ENCODE data around the gene CD300LF. TPM values are rescaled to one million over a fixed set of nuclear protein-coding genes. Genes with fewer than 3 reads are reported as not detected.

CD300LF gene
- polyA plus RNA-seq, 3 donors = 112 to 184 (median 175) TPM

DNA sequence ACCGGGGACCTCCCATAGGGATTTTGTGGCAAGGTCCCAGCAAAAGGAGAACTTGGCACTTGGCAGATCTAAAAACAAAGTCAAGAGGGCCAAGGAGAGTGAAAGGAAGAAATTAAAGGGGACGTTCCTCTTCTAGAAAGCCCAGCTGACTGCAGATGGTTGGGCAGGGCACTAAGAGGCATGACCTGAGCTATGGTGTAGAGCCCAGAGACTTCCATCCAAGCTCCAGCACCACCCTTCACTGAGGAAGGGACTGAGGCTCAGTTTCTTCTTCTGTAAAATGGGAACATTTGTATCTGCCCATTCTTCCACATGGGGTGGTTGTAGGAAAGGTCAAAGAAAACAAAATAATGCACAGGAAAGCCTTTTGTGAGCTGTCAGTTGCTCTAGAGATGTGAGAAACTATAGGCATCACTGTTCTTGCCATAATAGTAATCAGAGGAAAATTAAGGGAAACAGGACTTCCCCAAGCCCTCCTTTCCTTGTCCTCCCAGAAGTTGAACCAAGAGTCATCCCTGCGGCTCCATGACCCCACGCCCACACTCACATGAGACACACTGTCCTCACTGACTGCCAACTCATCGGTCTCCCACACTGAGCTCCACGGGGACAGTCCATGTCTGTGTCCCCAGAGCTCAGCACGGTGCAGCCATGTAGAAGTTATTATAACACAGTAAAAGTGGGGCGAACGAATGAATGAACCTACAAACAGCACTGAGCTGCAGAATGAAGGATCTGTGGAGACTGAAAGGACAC is 10.4 kb downstream of the CD300LF start:
- Histone ChIP-seq H3K9me3 (replicated peaks in 1 of 2; ENCODE audit: control insufficient read depth in 1 of 2, insufficient read depth in 1 of 2, low read length in 2 of 2) (no peaks in the 10 kb centered on the region), H2AFZ (ENCODE audit: insufficient read depth, low read depth, low read length, poor library complexity, severe bottlenecking) (no peak overlapping the region), H3K4me2 (replicated peaks; ENCODE audit: extremely low read depth, low read length, poor library complexity, severe bottlenecking) (no peak overlapping the region), H3K36me3 (replicated peaks in 1 of 2; ENCODE audit: control insufficient read depth in 1 of 2, insufficient read depth in 2 of 2, low read length in 2 of 2) (peaks cover 79 to 92% of the 10 kb centered on the region in 2 donors), H3K4me1 (ENCODE audit: control insufficient read depth in 1 of 2, insufficient read depth in 2 of 2, low read length in 2 of 2) (peaks cover 25 to 44% of the 10 kb centered on the region in 2 donors), H3K27me3 (ENCODE audit: control insufficient read depth in 2 of 2, insufficient read depth in 2 of 2, low read length in 2 of 2) (no peaks in the 10 kb centered on the region), H4K20me1 (ENCODE audit: insufficient read depth, low read length) (peaks cover 98% of the 10 kb centered on the region), H3K79me2 (ENCODE audit: insufficient read depth, low read length) (peaks cover 82% of the 10 kb centered on the region), H3K4me3 (replicated peaks in 1 of 3; ENCODE audit: low read depth in 2 of 3, low read length in 3 of 3) (no peak overlapping the region), H3K27ac (ENCODE audit: low read depth in 1 of 2, low read length in 2 of 2) (peak overlapping the region in 1 of 2 donors; percentile 55), H3K9ac (ENCODE audit: insufficient read depth, low read length, poor library complexity, severe bottlenecking) (no peak overlapping the region)
- intact Hi-C loops (cut with micrococcal nuclease) = no loop called here
- peak overlapping the region in 6 of 7 donors; percentile 35 to 82 (median 62) for H3K27ac Mint-ChIP-seq
- H3K27me3 Mint-ChIP-seq (ENCODE audit: low read depth in 3 of 3) = peaks cover 0 to 3% (median 0%) of the 10 kb centered on the region in 3 donors
- H3K4me3 Mint-ChIP-seq = no peak overlapping the region
- no peak for DNase-seq
- H3K9me3 Mint-ChIP-seq = peaks cover 0 to 2% (median 0%) of the 10 kb centered on the region in 7 donors
- no peak for TF ChIP-seq CTCF (IDR thresholded peaks at IDR 0.05)
- H3K4me1 Mint-ChIP-seq = peaks cover 50% of the 10 kb centered on the region
- 80% methylated on average over 6 of the region's 9 CpGs for WGBS (ENCODE audit: insufficient coverage)
- peaks cover 85 to 99% of the 10 kb centered on the region in 2 donors for H3K36me3 Mint-ChIP-seq

DNA sequence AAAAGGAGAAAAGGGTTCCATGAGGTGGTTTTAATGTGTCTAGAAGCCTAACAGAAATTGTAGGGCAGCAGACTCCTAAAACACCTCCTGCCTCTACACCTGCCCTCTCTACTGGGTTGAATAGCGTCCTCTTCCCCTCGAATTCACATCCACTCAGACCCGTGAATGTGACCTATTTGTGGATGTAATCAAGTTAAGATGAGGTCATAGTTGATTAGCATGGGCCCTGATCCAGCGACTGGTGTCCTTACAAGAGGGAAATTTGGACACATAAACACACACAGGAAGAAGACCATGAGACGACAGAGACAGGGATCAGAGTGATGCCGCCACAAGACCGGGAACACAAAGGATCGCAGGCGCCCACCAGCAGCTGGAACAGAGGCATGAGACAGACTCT is 13.5 kb downstream of the CD300LF start:
- no peak overlapping the region for H3K27ac ChIP-seq (ENCODE audit: low read depth in 1 of 2, low read length in 2 of 2)
- H3K36me3 Mint-ChIP-seq = peaks cover 88 to 99% of the 10 kb centered on the region in 2 donors
- no peak for DNase-seq
- 97% methylated on average over 6 of the region's 9 CpGs for WGBS (ENCODE audit: insufficient coverage)
- H3K4me2 ChIP-seq (replicated peaks; ENCODE audit: extremely low read depth, low read length, poor library complexity, severe bottlenecking) = no peak overlapping the region
- peaks cover 88 to 97% of the 10 kb centered on the region in 2 donors for H3K36me3 ChIP-seq (replicated peaks in 1 of 2; ENCODE audit: control insufficient read depth in 1 of 2, insufficient read depth in 2 of 2, low read length in 2 of 2)
- H3K27me3 Mint-ChIP-seq (ENCODE audit: low read depth in 3 of 3) = peaks cover 0 to 6% (median 0%) of the 10 kb centered on the region in 3 donors
- no peak overlapping the region for H2AFZ ChIP-seq (ENCODE audit: insufficient read depth, low read depth, low read length, poor library complexity, severe bottlenecking)
- peaks cover 71% of the 10 kb centered on the region for H3K79me2 ChIP-seq (ENCODE audit: insufficient read depth, low read length)
- no peaks in the 10 kb centered on the region for H3K27me3 ChIP-seq (ENCODE audit: control insufficient read depth in 2 of 2, insufficient read depth in 2 of 2, low read length in 2 of 2)
- no peak overlapping the region for H3K9ac ChIP-seq (ENCODE audit: insufficient read depth, low read length, poor library complexity, severe bottlenecking)
- peaks cover 50% of the 10 kb centered on the region for H3K4me1 Mint-ChIP-seq
- intact Hi-C loops (cut with micrococcal nuclease) = no loop called here
- peaks cover 0 to 4% of the 10 kb centered on the region in 2 donors for H3K9me3 ChIP-seq (replicated peaks in 1 of 2; ENCODE audit: control insufficient read depth in 1 of 2, insufficient read depth in 1 of 2, low read length in 2 of 2)
- H3K4me3 Mint-ChIP-seq = no peak overlapping the region
- H4K20me1 ChIP-seq (ENCODE audit: insufficient read depth, low read length) = peaks cover 93% of the 10 kb centered on the region
- H3K9me3 Mint-ChIP-seq = peaks cover 0 to 15% (median 5%) of the 10 kb centered on the region in 7 donors
- no peak for TF ChIP-seq CTCF (IDR thresholded peaks at IDR 0.05)
- no peak overlapping the region for H3K4me3 ChIP-seq (replicated peaks in 1 of 3; ENCODE audit: low read depth in 2 of 3, low read length in 3 of 3)
- H3K4me1 ChIP-seq (ENCODE audit: control insufficient read depth in 1 of 2, insufficient read depth in 2 of 2, low read length in 2 of 2) = peaks cover 27 to 55% of the 10 kb centered on the region in 2 donors
- peak overlapping the region in 2 of 7 donors; percentile 10 to 78 for H3K27ac Mint-ChIP-seq

Measured in CD14-positive monocyte (primary cell).